Measurements from ENCODE around the gene LAMA1. TPM values are rescaled to one million over a fixed set of nuclear protein-coding genes. Genes with fewer than 3 reads are reported as not detected.

LAMA1 gene
- total and polyA plus RNA-seq, 10 of the 15 experiments (the other 5 are each of a cell fraction or from before 2014, with no cell fraction given), result under 0.01 to 1.9 (median 0.06) TPM; not detected in 6

DNA sequence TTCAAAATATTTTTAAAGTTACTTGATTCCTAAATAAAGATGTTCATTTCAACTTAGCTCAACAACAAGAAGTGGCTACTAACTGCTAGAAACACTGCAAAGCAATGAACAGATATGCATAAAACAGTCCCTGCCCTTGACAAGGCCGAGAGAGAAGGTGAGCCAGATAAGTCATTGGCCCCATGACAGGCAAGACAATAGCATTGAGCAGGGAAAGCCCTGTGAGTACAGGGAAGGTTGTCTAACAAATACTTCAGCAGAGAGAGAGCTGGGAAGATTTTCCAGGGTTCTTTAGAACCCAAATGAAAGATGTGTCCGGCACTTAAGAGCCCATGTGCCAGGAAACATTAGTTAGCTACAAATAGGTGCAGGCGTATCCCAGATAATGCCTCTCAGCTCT, 4.7 kb downstream of the LAMA1 start:
- peaks cover 0 to 4% of the 10 kb centered on the region in 2 experiments; a peak in 1 of 4 replicates for H3K27me3 ChIP-seq (replicated peaks in 1 of 2; ENCODE audit: control insufficient read depth in 2 of 2, insufficient read depth in 2 of 2, low read length in 1 of 2)
- FAIRE-seq (no peak), DNase-seq (ENCODE audit: low read depth, low spot score) (no peak), ATAC-seq (no peak)
- no peaks in the 10 kb centered on the region for H4K20me1 ChIP-seq (ENCODE audit: control insufficient read depth, insufficient read depth)
- 57% methylated on average over 3 of the region's 3 CpGs for WGBS (ENCODE audit: insufficient coverage, insufficient replicate concordance, low lambda C conversion rate, missing lambda C conversion rate)
- ChIA-PET RAD21 (ENCODE audit: unreplicated experiment) (no interaction called here), SMC1A (ENCODE audit: uncharacterized antibody, unreplicated experiment) (no interaction called here), POLR2A (no interaction called here), CTCF (no interaction called here)
- H3K27ac ChIP-seq (ENCODE audit: control insufficient read depth, insufficient read depth), result no peak overlapping the region
- intact Hi-C loops (cut with micrococcal nuclease; ENCODE audit: unreplicated experiment), result no loop called here
- BruUV-seq (replicated peaks), result no TSS peak
- no peaks in the 10 kb centered on the region for H3K79me2 ChIP-seq (ENCODE audit: control insufficient read depth, insufficient read depth, low read length)
- TF ChIP-seq, protein P1, sequence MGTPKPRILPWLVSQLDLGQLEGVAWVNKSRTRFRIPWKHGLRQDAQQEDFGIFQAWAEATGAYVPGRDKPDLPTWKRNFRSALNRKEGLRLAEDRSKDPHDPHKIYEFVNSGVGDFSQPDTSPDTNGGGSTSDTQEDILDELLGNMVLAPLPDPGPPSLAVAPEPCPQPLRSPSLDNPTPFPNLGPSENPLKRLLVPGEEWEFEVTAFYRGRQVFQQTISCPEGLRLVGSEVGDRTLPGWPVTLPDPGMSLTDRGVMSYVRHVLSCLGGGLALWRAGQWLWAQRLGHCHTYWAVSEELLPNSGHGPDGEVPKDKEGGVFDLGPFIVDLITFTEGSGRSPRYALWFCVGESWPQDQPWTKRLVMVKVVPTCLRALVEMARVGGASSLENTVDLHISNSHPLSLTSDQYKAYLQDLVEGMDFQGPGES (IDR thresholded peaks at IDR 0.05), result no peak
- TF ChIP-seq RAD51 (IDR thresholded peaks at IDR 0.05), result no peak
- no peak for TF ChIP-seq EP300 (IDR thresholded peaks at IDR 0.05; ENCODE audit: borderline replicate concordance in 1 of 2, control insufficient read depth in 1 of 2, low read depth in 2 of 2, low read length in 2 of 2)
- TF ChIP-seq CHD1 (IDR thresholded peaks at IDR 0.05; ENCODE audit: low read depth, low read length), result no peak
- TF ChIP-seq, protein P2, sequence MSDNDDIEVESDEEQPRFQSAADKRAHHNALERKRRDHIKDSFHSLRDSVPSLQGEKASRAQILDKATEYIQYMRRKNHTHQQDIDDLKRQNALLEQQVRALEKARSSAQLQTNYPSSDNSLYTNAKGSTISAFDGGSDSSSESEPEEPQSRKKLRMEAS (IDR thresholded peaks at IDR 0.05; ENCODE audit: low read depth, low read length), result no peak
- no peak overlapping the region for H3K4me3 ChIP-seq
- in situ Hi-C loops (cut with MboI), result no loop called here
- H3K36me3 ChIP-seq (ENCODE audit: control insufficient read depth in 2 of 2, insufficient read depth in 2 of 2, low read length in 1 of 2), result no peaks in the 10 kb centered on the region
- no peak overlapping the region for H3K4me2 ChIP-seq (ENCODE audit: control insufficient read depth, insufficient read depth)
- no peak overlapping the region for H3K9ac ChIP-seq (ENCODE audit: control insufficient read depth, insufficient read depth, low read length)
- no peaks in the 10 kb centered on the region; the same call in 2 of the 3 replicates for H3K9me3 ChIP-seq (replicated peaks; ENCODE audit: control insufficient read depth, insufficient read depth, low read length)
- H2AFZ ChIP-seq (ENCODE audit: control insufficient read depth, low read depth, low read length), result no peak overlapping the region
- no peaks in the 10 kb centered on the region for H3K4me1 ChIP-seq (ENCODE audit: control insufficient read depth, insufficient read depth, low read length)

DNA sequence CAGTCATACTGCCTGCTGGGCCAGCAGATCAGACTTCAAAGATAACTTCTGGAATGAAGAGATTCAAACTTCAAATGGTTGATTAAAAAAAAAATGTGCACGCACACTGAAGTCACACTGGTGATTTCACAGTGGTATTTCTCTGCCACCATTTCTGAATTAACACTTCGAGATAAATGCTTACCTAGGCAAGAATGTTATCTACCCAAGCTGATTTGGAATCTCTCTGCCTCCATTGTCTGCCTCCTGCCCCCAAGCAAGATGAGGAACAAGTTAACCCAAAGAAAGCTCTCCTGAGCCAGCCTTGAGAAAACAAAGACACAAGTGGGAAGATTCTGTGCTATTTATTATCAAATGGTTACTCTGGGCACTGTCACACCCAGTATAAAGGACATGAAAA, 6.5 kb downstream of the LAMA1 start:
- in situ Hi-C loops (cut with MboI) (no loop called here), intact Hi-C loops (cut with micrococcal nuclease; ENCODE audit: unreplicated experiment) (no loop called here)
- CTCF ChIA-PET, result interaction anchor here (1.5 kb wide), 1 partner anchor 66 kb away, joined by 3 read pairs; no protein-coding TSS in a partner anchor
- no peak overlapping the region for H3K4me2 ChIP-seq (ENCODE audit: control insufficient read depth, insufficient read depth)
- H4K20me1 ChIP-seq (ENCODE audit: control insufficient read depth, insufficient read depth), result no peaks in the 10 kb centered on the region
- no peak overlapping the region for H3K4me3 ChIP-seq
- SMC1A ChIA-PET (ENCODE audit: uncharacterized antibody, unreplicated experiment), result no interaction called here
- no peak for ATAC-seq
- H3K27me3 ChIP-seq (replicated peaks in 1 of 2; ENCODE audit: control insufficient read depth in 2 of 2, insufficient read depth in 2 of 2, low read length in 1 of 2), result peaks cover 0 to 2% of the 10 kb centered on the region in 2 experiments; a peak in 1 of 4 replicates
- no peak overlapping the region for H3K9ac ChIP-seq (ENCODE audit: control insufficient read depth, insufficient read depth, low read length)
- WGBS (ENCODE audit: insufficient coverage, insufficient replicate concordance, low lambda C conversion rate, missing lambda C conversion rate), result 50% methylated on average over 2 of the region's 2 CpGs
- DNase-seq (ENCODE audit: low read depth, low spot score), result no peak
- H3K9me3 ChIP-seq (replicated peaks; ENCODE audit: control insufficient read depth, insufficient read depth, low read length), result no peaks in the 10 kb centered on the region
- no peaks in the 10 kb centered on the region for H3K36me3 ChIP-seq (ENCODE audit: control insufficient read depth in 2 of 2, insufficient read depth in 2 of 2, low read length in 1 of 2)
- RAD21 ChIA-PET (ENCODE audit: unreplicated experiment), result no interaction called here
- POLR2A ChIA-PET, result no interaction called here
- H3K79me2 ChIP-seq (ENCODE audit: control insufficient read depth, insufficient read depth, low read length), result no peaks in the 10 kb centered on the region
- H3K27ac ChIP-seq (ENCODE audit: control insufficient read depth, insufficient read depth), result no peak overlapping the region
- no peak overlapping the region for H2AFZ ChIP-seq (ENCODE audit: control insufficient read depth, low read depth, low read length)
- no peak for FAIRE-seq
- H3K4me1 ChIP-seq (ENCODE audit: control insufficient read depth, insufficient read depth, low read length), result no peaks in the 10 kb centered on the region
- BruUV-seq (replicated peaks), result no TSS peak
- no peak for TF ChIP-seq HDAC6 (IDR thresholded peaks at IDR 0.05; ENCODE audit: unreplicated experiment)
- TF ChIP-seq BACH1 (IDR thresholded peaks at IDR 0.05; ENCODE audit: borderline replicate concordance), result no peak
- TF ChIP-seq, protein P3, sequence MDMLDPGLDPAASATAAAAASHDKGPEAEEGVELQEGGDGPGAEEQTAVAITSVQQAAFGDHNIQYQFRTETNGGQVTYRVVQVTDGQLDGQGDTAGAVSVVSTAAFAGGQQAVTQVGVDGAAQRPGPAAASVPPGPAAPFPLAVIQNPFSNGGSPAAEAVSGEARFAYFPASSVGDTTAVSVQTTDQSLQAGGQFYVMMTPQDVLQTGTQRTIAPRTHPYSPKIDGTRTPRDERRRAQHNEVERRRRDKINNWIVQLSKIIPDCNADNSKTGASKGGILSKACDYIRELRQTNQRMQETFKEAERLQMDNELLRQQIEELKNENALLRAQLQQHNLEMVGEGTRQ (IDR thresholded peaks at IDR 0.05; ENCODE audit: borderline replicate concordance, low read depth, low read length), result no peak
- TF ChIP-seq NR2C1 (IDR thresholded peaks at IDR 0.05), result no peak
- no peak for TF ChIP-seq CHD1 (IDR thresholded peaks at IDR 0.05; ENCODE audit: low read depth, low read length)
- no peak for TF ChIP-seq GABPA (IDR thresholded peaks at IDR 0.05; ENCODE audit: low read depth)
- TF ChIP-seq RBBP5 (conservative IDR thresholded peaks at IDR 0.05), result no peak
- TF ChIP-seq, protein P4, sequence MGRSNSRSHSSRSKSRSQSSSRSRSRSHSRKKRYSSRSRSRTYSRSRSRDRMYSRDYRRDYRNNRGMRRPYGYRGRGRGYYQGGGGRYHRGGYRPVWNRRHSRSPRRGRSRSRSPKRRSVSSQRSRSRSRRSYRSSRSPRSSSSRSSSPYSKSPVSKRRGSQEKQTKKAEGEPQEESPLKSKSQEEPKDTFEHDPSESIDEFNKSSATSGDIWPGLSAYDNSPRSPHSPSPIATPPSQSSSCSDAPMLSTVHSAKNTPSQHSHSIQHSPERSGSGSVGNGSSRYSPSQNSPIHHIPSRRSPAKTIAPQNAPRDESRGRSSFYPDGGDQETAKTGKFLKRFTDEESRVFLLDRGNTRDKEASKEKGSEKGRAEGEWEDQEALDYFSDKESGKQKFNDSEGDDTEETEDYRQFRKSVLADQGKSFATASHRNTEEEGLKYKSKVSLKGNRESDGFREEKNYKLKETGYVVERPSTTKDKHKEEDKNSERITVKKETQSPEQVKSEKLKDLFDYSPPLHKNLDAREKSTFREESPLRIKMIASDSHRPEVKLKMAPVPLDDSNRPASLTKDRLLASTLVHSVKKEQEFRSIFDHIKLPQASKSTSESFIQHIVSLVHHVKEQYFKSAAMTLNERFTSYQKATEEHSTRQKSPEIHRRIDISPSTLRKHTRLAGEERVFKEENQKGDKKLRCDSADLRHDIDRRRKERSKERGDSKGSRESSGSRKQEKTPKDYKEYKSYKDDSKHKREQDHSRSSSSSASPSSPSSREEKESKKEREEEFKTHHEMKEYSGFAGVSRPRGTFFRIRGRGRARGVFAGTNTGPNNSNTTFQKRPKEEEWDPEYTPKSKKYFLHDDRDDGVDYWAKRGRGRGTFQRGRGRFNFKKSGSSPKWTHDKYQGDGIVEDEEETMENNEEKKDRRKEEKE (IDR thresholded peaks at IDR 0.05), result no peak
- no peak for TF ChIP-seq LARP7 (IDR thresholded peaks at IDR 0.05)
- no peak for TF ChIP-seq KDM1A (IDR thresholded peaks at IDR 0.05; ENCODE audit: borderline replicate concordance)

Measured in GM12878 (cell line).